CMK (cell line): Measurements from ENCODE around the gene PLK5.
"Not testable (repeated sequence)": the region's sequence is repeated elsewhere in the genome, so short reads cannot be mapped to it uniquely, and the experiment has no call there.

Experiments used
- DNase-seq: peaks from one replicate; pipeline ENCODE4 v3.0.0-alpha.2; 2010; ENCODE audit warnings: low read depth

The PLK5 gene

GRCh38 chr19:1491114-1491848 lies 32.6 kb upstream of the PLK5 start, which contains the start of gene REEP6:
TSS of gene REEP6 (plus strand) at chr19:1491181. CDS start at chr19:1491270, 89 bp downstream.
- DNase-seq = no peak

DNA sequence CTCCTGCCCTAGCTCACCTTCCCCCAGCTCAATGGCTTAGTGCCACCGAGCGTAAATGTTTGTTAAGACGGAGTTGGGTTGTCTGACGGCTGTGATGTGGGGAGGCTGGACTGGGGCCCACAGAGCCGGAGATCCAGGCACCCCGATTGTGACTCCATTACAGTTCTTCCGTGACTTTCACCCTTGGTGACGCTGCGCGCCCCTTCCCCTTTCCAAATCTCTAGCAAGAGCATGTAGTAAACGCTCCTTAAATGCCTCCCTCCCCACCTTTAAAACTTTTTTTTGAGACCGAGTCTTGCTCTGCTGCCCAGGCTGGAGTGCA lies 32.1 kb upstream of the PLK5 start:
- DNase-seq = no peak

DNA sequence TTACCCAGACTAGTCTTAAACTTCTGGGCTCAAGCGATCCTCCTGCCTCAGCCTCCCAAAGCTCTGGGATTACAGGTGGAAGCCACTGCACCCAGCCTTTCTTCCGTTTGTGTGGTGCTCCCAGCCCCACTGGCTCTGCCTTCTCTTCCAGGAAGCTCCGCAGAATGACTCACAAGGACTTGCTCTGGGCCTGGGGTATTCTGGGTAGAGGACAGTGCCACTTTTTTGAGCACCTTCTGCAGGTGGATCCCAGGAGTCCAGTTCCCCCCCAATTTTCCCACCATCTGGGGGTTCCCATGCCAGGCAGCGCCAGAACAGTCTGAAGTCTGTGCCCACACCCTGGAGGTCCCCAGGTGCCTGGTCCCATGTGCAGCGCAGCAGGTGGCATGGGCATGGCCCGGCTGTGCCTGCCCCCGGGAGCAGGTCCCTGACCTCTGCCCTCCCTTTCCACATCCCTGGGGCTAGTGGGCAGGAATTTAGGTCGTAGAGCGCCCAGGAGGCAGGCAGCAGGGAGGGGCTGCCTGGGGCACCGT lies 31.3 kb upstream of the PLK5 start:
- no peak for DNase-seq

DNA sequence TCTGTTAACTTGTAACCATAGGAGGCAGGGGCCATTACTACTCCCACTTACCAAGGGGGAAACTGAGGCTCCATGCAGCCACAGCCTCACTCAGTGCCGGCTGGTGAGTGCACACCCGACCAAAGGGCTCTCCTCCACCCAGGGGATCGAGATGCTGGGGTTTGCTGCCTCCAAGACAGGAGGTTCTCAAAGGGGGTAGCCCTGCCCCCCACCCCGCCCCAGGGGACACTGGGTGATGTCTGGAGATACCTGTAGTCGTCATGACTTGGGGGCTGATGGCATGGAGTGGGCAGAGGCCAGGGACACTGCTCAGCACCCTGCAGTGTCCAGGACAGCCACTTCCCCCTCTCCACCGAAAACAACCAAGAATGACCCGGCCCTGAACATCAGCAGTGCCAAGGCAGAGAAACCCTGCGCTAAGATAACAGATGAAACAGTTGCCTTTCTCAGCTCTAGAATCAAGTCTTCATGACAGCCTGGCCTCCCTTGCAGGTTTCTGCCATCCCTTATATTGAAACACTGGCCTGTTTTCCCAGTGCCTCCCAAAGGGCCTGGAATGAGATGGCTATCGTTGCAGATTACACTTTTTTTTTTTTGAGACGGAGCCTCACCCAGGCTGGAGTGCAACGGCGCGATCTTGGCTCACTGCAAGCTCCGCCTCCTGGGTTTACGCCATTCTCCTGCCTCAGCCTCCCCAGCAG lies 29.6 kb upstream of the PLK5 start:
- DNase-seq = no peak

- DNase-seq = no peak
Observed at GRCh38 chr19:1495051-1495798, 28.7 kb upstream of the PLK5 start.

DNA sequence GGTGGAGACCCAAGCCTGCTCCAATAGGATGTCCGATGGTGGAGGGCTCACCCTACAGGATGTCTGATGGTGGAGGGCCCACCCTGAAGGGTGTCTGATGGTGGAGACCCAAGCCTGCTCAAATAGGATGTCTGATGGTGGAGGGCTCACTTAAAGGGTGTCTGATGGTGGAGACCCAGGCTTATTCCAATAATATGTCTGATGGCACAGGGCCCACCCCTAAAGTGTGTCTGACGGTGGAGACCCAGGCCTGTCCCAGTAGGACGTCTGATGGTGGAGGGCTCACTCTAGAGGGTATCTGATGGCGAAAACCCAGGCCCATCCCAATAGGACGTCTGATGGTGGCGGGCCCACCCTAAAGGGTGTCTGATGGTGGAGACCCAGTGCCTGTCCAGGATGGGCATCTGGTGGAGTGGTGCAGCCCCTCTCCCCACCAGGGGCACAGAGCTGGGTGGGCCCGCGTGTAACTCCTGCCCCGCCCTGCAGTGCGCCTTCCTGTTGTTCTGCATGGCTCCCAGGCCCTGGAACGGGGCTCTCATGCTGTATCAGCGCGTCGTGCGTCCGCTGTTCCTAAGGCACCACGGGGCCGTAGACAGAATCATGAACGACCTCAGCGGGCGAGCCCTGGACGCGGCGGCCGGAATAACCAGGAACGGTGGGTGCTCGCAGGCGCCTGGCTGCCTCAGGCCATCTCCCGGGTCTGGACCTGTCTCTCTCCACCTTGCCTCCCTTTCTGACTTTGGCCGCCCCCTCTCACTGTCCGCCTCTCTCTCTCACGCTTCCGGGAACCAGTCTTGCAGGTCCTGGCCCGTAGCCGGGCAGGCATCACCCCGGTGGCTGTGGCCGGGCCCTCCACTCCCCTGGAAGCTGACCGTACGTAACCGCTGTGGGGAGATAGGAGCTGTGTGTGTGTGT lies 27.8 kb upstream of the PLK5 start:
- no peak for DNase-seq

DNA sequence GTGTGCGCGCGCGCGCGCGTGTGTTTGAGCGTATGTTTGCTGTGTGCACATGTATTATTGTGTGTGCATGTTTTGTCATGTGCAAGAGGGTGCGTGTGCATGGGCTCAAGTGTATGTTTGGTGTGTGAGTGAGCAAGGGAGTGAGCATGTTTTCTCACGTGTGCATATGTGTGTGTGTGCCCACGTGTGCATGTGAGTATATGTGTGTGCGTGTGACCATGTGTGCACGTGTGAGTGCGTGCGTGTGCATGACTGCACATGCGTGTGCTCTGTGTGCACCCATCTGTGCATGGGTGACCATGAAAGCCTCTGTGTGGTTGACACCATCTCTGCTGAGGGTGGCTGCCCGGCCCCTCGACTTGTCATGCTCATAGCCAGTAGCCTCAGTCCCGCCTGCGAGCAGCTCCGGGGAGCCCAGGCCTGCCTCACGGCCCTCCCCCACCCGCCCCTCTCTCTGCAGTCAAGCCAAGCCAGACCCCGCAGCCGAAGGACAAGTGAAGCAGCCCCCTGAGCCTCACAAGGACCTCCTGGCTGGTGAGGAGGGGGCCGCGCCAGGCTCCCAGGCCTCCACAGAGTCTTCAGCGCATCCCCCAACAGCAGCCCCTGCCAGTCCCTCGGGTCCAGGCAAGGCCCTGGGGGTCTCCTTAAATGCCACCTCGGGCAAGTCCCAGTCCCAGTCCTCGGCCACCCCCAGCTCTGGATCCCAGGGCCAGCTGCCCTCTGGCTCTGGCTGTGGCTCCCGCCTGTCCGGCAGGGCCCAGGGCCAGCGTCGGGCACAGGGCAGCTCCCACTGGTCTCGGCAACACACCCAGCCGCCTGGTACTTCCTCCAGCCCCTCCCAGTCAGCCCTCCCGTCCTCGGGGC lies 26.9 kb upstream of the PLK5 start:
- DNase-seq = no peak

DNA sequence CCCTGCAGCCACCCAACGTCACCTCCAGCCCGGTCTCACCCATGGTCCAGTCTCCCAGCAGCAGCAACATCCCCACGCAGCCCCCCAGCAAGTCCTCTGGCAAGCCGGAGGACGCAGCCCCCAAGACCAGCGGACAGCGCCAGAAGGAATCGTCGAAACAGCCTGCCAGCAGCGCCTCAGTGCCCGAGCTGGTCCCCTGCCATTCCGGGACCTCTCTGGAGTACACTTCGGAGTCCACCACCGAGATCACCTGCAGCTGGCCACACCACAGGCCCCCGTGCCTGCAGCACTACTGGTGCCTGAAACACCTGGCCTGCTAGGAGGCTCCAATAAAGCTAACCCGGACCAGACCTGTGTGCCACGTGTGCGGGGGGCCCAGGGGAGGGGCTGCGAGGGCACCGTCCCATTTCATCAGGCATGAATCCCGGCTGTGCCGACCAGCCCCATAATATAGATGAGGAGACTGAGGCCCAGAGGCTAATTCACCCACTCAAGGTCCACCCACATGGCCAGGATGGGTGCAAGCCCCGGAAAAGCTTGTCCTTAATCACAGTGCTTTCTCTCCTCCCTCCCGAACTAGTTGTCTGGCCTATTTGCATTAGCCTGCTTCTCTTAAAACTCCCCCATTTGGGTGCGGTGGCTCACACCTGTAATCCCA lies 26.2 kb upstream of the PLK5 start:
- DNase-seq = no peak

GRCh38 chr19:1499231-1499630 lies 24.6 kb upstream of the PLK5 start:
- not testable (repeated sequence) for DNase-seq

DNA sequence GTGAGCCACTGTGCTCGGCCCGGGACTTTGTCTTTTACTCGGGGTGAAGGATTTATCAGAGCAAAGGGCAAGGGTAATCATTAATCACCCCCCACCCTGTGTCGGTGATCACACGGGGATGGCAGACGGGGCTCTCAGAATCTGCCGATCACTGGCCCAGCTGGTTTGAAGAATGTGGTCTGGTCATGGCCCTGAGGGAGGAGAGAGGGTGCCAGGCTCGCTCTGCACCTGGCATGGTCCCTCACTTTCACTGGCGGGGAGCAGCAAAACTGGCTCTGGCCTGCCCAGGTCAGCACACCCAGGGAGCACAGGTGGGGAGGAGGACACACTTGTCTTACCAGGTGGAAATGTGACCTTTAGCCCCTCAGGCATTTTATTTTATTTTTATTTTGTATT lies 22.7 kb upstream of the PLK5 start:
- DNase-seq = no peak

GRCh38 chr19:1502433-1503088 lies 21.3 kb upstream of the PLK5 start:
- no peak for DNase-seq

GRCh38 chr19:1503089-1503924 lies 20.6 kb upstream of the PLK5 start:
- peak; percentile 76 for DNase-seq

DNA sequence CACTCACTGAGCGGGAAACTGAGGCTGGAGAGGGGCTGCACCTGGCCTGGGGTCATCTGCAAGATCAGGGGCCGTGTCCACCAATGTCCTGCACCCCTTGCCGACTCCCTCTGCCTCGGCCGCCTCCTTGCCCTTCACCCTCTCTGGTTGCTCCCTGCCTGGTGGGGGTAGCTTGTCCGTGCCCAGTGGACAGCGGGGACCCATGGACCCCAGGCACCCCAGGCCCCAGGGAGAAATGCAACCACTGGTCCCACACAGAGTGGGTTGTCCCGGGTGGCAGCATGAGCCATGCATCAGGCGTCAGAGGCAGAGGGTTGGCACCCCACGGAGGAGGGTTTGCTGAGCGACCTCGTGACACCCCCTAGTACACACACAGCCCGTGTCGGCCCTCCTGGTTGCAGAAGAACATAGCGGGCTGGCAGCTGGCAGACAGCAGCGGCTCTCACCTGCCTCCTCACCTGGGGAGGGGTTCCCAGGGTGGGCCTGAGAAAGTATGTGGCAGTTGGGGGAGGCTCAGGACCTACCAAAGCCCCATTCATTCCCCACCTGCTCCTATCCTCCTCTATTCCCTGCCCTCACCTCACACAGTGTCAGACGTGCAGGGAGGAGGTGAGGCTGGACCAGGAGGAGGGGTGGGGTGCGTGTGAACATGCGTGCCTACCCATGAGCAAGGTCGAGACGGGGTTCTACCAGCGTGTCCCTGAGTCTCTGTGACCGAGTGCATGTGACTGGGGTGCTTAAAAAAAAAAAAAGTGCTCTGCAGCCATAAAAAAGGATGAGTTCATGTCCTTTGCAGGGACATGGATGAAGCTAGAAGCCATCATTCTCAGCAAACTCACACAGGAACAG lies 19.7 kb upstream of the PLK5 start:
- no peak for DNase-seq

DNA sequence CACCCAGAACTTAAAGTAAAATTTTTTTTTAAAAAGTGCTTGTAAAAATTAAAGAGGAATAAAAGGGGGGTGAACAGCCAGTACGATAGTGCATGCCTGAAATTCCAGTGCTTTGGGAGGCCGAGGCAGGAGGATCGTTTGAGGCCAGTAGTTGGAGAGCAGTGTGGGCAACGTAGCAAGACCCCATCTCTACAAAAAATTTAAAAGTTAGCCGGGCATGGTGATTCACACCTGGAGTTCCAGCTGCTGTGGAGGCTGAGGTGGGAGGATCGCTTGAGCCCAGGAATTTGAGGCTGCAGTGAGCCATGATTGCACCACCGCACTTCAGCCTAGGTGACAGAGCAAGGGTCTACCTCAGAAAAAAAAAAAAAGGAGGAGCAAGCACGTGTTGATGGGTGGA lies 18.9 kb upstream of the PLK5 start:
- no peak for DNase-seq

DNA sequence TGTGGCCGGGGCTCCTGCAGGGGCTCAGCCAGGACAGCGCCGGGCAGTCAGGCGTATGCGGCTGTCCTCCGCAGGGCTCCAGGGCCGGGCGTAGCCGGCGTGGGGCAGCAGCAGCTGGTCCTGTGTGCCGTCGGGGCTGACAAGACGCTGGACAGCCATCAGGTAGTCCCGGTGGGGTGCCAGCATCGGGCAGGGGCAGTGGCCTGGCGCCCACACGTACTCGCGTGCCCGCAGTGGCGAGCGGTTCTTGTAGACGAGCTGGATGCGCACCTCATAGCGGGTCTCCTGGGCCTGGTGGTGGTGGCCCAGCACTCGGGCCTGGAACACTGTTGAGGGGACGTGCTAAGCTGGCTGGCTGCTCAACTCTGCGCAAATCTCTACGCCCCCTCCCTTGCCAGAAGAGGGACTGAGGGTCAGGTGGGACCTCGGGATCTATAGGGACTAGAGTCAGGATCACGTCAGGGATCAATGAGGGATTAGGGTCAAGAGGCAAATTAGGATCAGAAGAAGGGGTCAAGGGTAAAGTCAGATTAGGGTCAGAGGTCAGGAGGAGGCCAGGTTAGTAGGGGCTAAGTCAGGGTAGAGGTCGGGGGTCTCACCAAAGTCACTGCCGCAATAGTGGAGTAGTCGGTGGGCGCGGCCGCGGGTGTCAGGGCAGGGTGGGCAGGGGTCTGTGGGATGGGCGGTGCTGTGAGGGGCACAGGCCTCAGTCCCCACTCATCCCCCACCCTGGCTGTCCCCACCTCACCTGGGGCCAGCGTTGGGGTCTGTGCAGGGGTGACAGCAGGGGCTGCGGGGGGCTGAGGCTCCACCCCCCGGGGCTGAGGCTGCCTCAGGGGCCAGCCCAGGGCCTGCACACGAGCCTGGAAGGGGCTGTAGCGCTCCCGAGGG lies 17.6 kb upstream of the PLK5 start:
- no peak for DNase-seq

GRCh38 chr19:1507192-1507660 lies 16.7 kb upstream of the PLK5 start:
- no peak for DNase-seq
